GM12891 (cell line): ENCODE measurements around the gene TTC7B.

Source experiments
- POLR2A ChIP-seq: IDR thresholded peaks from 2 replicates; pipeline ENCODE4 v1.6.1; 2011; ENCODE audit warnings: low read depth, low read length, control low read depth
- POLR2AphosphoS5 ChIP-seq: IDR thresholded peaks from 2 replicates; pipeline ENCODE4 v1.6.1; 2011; ENCODE audit warnings: low read depth, low read length, control low read depth
- POU2F2 ChIP-seq: IDR thresholded peaks from 2 replicates; pipeline ENCODE4 v1.6.1; 2011; ENCODE audit warnings: low read depth, mild to moderate bottlenecking, control low read depth, low read length, moderate library complexity
- SPI1 ChIP-seq: IDR thresholded peaks from 2 replicates; pipeline ENCODE4 v1.6.1; 2011; ENCODE audit warnings: low read depth, low read length, control low read depth
- TAF1 ChIP-seq: IDR thresholded peaks from 2 replicates; pipeline ENCODE4 v1.6.1; 2011; ENCODE audit warnings: low read depth, low read length, control low read depth

DNA sequence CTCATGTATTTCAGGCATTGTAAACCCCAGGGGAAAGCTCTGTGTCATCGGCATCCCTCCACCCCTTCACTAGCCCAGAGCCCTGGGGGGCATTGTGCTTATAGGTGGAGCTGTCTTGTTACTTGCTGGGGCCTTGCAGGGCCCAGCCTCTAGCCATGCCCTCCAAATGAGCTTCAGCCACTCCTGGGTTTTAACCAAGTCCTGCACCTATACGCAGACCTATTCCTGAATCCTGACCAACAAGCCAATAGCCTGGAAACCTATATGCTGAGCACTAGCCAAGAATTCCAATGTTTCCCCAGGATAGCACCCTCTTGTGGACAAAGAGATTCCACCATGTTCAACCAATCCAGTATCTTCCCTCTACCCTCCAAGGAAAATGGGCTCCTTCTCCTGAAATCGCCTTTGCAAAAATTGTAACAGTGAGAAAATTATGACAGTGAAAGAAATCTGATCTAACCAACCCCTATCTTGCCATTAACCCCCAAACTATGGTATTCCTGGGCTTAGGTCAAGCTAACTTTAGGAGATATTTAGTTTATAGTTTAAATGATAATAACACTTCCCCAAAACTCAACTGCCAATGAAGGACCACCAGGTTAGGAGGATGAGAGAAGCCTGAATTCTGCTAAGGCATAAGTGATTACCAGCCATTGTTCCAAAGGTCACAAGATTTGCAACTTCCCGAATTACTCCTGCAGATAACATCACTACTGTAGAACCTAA is 55.5 kb downstream of the TTC7B start:
- TF ChIP-seq POLR2AphosphoS5: no peak
- TF ChIP-seq POLR2A: no peak
- TF ChIP-seq POU2F2: no peak
- TF ChIP-seq TAF1: no peak
- no peak for TF ChIP-seq SPI1
